Left renal cortex interstitium (tissue), 4 donors: ENCODE results near the gene SYNGAP1. TPM values are rescaled to one million over a fixed set of nuclear protein-coding genes. Genes with fewer than 3 reads are reported as not detected.

Experiments
- DNase-seq, 4 donors: peaks; one replicate each; pipeline ENCODE4 v3.0.0-alpha.2; 2013; ENCODE audit warnings: low read depth in 4 of 4, low spot score in 2 of 4, missing footprints in 1 of 4
- polyA plus RNA-seq, 4 donors: library from polyadenylated mRNA; unstranded; fragments of 120-200 nt; gene quantifications; one replicate each; pipeline ENCODE4 v1.2.1, GENCODE V29; 2013; ENCODE audit not compliant: insufficient read length in 4 of 4

The SYNGAP1 gene
- polyA plus RNA-seq, 4 donors = 18.2 to 50.2 (median 37.3) TPM

DNA sequence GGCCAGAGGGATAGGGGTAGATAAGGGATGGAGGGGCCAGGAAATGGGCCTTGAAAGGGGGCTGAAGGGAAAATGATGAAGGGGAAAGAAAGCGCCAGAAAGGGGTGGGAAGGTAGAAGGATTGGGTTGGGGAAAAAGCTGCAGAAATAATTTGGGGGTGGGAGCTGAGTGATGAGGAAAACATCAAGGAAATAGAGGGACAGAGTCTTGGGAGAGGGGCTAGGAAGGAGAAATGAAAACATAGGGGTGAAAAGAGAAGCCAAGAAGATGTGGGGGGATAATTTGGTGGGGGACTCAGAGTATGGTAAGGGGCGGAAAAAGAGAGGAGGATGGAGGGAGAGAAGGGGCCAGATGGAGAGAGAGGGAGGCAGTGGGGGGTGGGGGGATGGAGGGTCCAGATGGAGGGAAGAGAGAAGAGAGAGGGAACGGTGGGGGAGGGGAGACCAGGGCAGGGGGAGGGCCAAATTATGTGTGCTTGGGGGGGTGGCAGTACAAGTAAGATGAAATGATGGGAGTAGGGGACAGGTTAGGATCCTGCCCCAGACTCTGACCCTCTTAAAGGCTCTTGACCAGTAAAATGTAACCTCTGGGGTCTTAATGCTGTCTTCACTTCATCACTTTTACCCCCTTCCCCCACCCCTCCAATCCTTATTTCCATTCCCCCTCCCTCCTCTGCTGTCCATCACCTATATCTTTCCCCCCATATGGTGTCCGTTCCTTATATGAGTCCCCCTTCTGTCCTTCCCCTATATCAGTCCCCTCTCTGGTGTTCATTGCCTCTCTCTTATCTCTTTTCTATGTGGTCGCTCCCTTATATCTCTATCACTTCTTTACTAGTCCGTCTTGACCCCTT is 852 bp downstream of the SYNGAP1 start:
- DNase-seq = no peak

GRCh38 chr6:33421344-33421643 is 1.4 kb downstream of the SYNGAP1 start:
- no peak for DNase-seq

GRCh38 chr6:33423777-33424176 is 3.9 kb downstream of the SYNGAP1 start:
- no peak for DNase-seq

- no peak for DNase-seq
Observed at GRCh38 chr6:33424855-33425667, 5.2 kb downstream of the SYNGAP1 start.

- DNase-seq = peak in 1 of 4 donors; percentile 75
Observed at GRCh38 chr6:33425668-33426577, 6.1 kb downstream of the SYNGAP1 start.

- DNase-seq = no peak
Observed at GRCh38 chr6:33426590-33427511, 7.0 kb downstream of the SYNGAP1 start.

DNA sequence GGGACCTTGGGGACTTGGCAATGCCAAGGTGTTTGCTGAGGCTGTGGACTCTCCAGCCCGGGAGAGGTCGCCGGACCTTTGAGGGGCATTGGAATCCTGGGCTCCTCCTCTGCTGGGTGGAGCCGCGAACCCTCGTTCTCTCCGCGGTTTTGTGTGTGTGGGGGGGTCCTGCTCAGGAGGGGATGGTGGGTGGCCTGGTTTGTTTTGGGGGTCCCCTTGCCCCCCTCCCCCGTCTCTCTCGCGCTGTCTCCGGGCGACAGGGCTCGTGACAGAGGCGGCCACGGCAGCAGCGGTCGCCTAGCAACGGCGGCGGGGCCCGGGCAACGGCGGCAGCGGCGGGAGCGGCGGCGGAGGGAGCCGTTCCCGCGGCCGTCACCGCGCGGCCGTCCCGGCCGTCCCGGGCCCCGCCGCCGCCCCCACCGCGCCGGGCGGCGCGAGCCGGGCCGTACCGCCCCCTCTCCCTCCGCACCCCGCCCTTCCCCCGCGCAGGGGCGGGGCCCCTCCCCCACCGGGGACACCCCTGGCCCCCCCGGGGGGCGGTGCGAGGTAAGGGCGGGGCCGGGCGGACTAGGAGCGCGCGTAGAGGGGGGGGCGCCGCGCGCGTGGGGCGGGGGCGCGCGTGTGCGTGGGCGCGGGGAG is 7.8 kb downstream of the SYNGAP1 start:
- no peak for DNase-seq

DNA sequence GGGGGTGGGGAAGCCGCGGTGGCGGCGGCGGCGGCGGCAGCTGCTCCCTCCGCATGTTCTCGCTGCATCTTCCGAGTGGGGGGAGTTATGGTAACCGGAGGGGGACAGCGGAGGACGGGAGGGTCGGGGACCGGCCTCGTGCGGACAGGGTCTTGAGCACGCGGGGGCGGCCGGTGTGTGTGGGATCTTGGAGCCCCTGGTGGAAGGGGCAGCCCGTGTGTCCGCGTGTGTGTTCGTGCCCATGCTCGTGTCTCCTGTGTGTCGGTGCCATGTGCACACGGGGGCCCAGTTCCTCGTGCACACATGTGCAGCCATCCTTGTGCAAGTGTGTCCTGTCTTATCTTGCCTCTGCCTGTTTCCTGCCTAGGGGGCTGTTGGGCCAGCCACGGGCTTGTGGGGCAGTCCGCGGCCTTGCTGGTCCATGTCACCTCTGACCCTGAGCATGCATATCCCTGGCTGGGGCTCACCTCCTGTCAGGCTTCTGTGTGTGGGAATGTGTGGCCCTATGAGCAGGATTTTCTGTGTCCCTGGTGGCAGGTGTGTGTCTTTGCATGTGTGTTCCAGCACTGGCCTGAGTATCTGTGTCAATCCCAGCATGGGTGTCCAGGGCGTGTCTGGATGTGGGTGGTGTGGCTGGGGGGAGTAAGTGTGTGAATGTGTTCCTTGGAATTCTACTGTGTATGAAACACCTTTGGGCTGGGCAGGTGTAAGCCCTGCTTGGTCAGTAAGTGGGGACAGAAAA is 8.5 kb downstream of the SYNGAP1 start:
- DNase-seq = no peak

GRCh38 chr6:33428966-33429749 is 9.3 kb downstream of the SYNGAP1 start:
- DNase-seq = no peak

- no peak for DNase-seq
Observed at GRCh38 chr6:33429750-33430052, 9.8 kb downstream of the SYNGAP1 start.

DNA sequence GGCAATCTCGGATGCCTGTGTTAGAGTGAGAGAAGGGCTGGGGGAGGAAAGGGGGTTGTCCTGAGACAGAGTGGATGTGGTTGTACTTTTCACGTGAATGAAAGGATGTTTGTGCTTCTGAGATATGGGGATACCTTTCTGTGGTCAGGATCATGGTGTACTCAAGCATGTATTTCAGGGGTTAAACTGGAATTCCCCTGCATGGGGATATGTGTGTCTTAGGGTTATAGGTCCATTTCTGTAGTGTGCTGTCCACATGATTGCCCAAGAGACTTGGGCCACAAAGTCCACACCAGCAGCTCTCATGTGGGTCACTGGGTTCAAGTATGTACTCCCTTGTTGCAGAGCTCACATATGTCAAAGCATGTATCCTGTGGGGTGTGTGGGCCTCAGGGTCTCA is 10.5 kb downstream of the SYNGAP1 start:
- DNase-seq = no peak

DNA sequence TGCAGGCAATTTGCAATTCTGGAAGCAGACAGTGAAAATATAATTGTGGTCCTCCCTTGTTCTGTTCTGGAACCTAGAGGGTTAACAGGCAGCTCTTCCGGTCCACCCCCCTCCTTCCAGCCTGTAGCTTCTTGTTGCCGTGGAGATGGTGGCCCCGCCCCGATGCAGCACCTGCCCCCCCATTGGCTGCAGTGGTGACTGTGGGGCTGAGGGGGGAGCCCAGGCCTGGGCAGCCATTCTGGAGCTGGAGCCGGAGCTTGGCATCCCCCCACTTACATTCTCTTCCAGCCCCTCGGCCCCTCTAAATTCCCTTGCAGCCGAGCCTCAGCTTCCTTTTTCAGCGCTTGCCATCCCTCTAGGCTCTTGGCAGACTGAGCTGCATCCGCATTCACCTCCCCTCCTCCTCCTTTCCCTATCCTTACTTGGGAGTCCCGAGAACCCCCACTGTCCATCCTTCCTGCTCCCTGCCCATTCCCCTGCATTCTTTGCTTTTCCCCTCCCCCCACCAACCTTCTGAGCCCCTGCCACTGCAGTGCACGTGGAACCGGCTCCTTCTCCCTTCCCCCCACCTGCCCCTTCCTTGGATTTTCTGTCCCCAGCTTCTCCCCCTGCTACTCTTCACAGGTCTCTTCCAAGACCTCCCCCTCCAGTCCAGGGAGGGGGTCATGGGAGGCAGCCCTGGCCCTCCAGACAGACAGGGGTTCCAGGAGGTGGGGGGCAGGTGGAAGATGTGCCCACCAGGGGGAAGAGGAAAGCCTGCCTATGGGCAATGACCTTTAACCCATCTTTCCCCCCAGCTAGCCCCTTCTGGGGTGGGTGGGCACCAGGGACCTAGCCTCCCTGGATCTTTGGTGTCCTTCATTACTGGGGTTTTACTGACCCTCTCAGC is 11.4 kb downstream of the SYNGAP1 start:
- no peak for DNase-seq

DNA sequence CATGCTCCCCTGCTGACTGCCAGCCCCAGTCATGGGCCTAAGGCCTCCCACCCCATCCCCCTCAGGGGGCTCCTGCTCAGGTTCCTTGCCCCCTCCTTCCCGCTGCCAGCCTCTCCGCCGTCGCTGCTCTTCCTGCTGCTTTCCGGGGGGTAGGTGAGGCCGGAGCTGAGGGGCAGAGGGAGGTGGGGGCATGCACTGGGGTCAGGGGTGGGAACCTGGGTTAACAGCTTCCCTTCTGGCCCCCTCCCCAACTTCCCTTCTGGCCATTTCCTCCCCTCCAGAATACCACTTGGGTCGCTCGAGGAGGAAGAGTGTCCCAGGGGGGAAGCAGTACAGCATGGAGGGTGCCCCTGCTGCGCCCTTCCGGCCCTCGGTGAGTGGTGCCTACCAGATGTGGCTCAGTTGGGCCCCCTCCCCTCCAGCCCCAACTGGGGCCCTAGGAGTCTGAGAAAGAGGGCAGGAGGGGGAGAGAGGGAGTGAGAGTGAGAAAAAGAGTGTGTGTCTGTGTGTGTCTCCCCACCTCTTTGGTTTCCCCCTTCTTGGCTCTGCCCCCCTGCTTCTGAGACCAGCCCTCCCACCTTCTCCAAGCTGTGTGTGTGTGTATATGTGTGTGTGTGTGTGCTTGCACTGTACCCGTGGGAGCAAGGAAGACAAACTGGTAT is 12.1 kb downstream of the SYNGAP1 start:
- DNase-seq = no peak

- DNase-seq = no peak
Observed at GRCh38 chr6:33432546-33432945, 12.7 kb downstream of the SYNGAP1 start.

DNA sequence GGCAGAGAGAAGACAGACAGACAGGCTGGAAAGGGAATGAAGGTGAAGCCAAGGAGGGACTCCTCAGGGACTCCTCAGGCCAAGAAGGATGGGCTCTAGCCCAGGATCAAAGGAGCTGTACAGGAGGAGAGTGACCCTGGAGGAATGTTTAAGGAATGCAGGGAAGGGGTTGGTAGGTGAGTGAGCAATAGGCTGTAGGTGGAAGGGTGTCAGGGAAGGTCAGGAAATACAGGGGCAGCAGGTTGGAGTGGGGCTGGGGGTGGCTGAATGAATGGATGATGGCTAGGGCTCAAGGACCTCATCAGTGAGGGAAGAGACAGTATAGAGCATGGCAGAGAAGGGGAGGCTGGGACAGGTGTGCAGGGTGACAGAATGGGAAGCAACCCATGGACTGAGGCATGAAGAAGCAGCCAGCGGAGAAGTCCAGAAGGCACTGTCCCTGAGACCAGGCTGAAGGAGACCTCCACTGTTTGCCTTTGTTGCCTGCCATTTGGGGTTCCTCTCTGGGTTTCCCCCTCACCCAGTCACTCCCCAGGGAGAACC is 13.2 kb downstream of the SYNGAP1 start:
- DNase-seq = no peak

DNA sequence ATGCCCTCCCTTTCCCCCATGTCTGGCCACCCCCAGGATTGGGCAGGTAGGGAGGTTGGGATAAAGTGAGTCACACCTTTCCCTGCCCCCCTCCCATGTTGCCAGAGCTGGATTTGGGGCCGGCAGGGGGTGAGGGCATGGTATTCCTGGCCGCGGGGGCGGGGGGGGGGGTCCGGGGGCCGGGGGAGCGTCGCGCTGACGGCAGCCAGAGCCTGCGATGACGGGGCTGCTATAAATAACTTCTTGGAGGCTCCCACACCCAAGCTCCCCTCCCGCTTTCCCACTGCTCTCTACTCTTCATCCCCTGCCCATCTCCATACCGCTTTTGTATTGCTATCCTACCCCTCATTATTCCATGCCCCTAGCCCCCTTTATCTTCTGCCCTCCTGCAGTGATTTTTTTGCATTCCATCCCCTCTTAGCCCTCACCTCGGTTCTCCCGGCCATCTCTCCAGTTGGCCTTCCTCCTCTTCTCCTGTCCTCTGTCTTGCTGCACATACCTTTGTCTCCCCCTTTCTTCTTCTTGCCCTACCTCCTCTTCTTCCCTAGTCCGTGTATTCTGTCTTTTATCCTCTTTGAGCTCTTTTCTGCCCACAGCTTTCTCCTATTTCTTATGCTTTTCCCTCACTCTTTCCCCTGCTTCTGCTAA is 13.8 kb downstream of the SYNGAP1 start:
- no peak for DNase-seq
